ENCODE measurements around the gene FBXW4. TPM values are rescaled to one million over a fixed set of nuclear protein-coding genes. Genes with fewer than 3 reads are reported as not detected.

The FBXW4 gene
- total RNA-seq, 4 donors from 2014 or later = 57.0 to 84.8 (median 65.2) TPM

DNA sequence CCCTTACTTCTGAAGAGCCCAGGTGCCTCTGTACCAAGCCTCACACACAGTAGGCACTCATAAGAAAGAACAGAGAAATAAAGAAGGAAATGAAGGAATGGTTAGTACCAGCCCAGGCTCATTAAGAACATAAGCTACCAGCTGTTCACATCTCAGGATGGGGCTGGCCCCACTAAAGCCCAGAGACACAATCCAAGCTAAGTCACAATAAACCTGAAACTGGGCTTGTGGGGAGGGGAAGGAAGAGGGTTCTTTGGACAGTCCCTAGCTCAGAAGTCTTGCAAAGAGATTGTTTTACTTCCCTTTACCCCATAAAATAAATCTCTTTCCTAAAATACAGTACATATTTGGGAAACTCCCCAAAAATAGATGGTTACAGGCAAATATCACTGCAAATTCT is 24.3 kb downstream of the FBXW4 start:
- no peak overlapping the region for H3K4me3 ChIP-seq
- TF ChIP-seq, protein P1, sequence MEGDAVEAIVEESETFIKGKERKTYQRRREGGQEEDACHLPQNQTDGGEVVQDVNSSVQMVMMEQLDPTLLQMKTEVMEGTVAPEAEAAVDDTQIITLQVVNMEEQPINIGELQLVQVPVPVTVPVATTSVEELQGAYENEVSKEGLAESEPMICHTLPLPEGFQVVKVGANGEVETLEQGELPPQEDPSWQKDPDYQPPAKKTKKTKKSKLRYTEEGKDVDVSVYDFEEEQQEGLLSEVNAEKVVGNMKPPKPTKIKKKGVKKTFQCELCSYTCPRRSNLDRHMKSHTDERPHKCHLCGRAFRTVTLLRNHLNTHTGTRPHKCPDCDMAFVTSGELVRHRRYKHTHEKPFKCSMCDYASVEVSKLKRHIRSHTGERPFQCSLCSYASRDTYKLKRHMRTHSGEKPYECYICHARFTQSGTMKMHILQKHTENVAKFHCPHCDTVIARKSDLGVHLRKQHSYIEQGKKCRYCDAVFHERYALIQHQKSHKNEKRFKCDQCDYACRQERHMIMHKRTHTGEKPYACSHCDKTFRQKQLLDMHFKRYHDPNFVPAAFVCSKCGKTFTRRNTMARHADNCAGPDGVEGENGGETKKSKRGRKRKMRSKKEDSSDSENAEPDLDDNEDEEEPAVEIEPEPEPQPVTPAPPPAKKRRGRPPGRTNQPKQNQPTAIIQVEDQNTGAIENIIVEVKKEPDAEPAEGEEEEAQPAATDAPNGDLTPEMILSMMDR (IDR thresholded peaks at IDR 0.05) = no peak
- TF ChIP-seq POLR2A (IDR thresholded peaks at IDR 0.05) (no peak), EP300 (IDR thresholded peaks at IDR 0.05) (no peak)
- H3K4me1 ChIP-seq = peaks cover 0 to 5% (median 0%) of the 10 kb centered on the region in 4 donors
- no peaks in the 10 kb centered on the region for H3K9me3 ChIP-seq
- DNase-seq (ENCODE audit: low spot score in 2 of 2) = no peak
- no peaks in the 10 kb centered on the region for H3K27me3 ChIP-seq
- peaks cover 3 to 99% (median 34%) of the 10 kb centered on the region in 3 donors for H3K36me3 ChIP-seq
- no peak overlapping the region for H3K27ac ChIP-seq

DNA sequence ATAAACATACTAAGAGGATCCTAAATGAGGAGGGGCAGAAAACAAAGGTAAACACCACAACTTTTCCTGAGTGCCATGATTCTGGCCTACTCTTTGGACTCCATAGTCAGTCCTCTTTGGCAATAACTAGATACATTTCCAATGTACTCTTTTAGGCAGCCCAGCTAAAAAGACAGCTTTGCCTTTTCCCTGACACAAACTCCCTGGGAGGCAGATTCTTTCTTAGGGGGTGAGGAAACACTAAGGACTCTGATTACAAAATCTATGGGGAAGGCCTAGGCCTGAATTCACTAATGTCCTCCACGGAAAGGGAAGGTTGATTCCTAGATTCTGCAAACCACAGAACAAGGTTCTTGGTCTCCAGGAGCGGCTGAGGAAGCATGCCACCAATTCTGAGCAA is 25.8 kb downstream of the FBXW4 start:
- peaks cover 3 to 99% (median 34%) of the 10 kb centered on the region in 3 donors for H3K36me3 ChIP-seq
- no peak overlapping the region for H3K4me3 ChIP-seq
- TF ChIP-seq, protein P1 (IDR thresholded peaks at IDR 0.05) = no peak
- TF ChIP-seq EP300 (IDR thresholded peaks at IDR 0.05) (no peak), POLR2A (IDR thresholded peaks at IDR 0.05) (no peak)
- 93 to 96% methylated on average over 2 of the region's 2 CpGs for WGBS, 2 donors
- H3K4me1 ChIP-seq = peaks cover 0 to 10% (median 0%) of the 10 kb centered on the region in 4 donors
- H3K9me3 ChIP-seq = no peaks in the 10 kb centered on the region
- no peak for DNase-seq (ENCODE audit: low spot score in 2 of 2)
- H3K27ac ChIP-seq = no peak overlapping the region
- no peaks in the 10 kb centered on the region for H3K27me3 ChIP-seq

DNA sequence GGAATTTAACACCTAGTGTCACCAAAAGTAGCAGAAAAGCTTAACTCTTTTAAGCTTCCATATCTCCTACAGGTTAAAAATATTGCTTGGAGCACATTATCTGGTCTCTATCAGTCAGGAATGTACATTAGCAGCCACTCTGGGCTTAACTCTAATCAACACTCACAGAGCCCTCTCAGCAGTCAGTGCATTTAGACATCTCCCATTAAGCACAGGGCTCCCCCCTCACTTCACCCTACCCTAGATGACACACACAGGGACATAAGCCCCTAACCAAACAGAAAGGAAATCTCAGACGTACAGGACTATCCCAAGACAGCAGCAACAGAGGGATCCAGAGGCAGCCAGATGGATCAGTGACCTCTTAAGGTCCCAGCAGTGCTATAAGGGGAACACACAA is 26.4 kb downstream of the FBXW4 start:
- H3K36me3 ChIP-seq = peaks cover 3 to 99% (median 33%) of the 10 kb centered on the region in 3 donors
- no peak for DNase-seq (ENCODE audit: low spot score in 2 of 2)
- no peak overlapping the region for H3K4me3 ChIP-seq
- H3K27me3 ChIP-seq = no peaks in the 10 kb centered on the region
- no peaks in the 10 kb centered on the region for H3K9me3 ChIP-seq
- WGBS, 2 donors = 60 to 69% methylated on average over 1 of the region's 1 CpG
- peaks cover 0 to 10% (median 0%) of the 10 kb centered on the region in 4 donors for H3K4me1 ChIP-seq
- TF ChIP-seq, protein P1 (IDR thresholded peaks at IDR 0.05) = no peak
- TF ChIP-seq EP300 (IDR thresholded peaks at IDR 0.05) = no peak
- no peak for TF ChIP-seq POLR2A (IDR thresholded peaks at IDR 0.05)
- no peak overlapping the region for H3K27ac ChIP-seq

DNA sequence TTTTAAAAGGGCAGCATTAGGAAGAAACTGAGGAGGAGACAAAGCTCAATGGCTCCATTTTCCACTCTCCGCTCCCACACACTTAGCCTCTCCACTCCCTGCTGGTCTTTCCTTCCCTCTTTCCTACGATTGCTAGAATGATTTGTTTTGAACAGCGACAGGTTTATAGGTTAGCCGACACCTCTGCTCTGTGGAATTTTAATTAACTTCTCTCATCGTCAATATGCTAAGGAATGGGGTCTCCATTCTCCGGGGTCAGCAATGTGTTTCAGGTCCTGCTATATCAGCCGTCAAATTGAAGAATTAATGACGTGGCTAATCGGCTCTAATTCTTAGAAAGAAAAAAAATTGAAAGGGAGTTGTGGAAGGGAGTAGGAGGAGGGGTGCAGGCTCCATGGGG is 28.9 kb downstream of the FBXW4 start:
- DNase-seq (ENCODE audit: low spot score in 2 of 2) = no peak
- no peaks in the 10 kb centered on the region for H3K27me3 ChIP-seq
- no peak for TF ChIP-seq POLR2A (IDR thresholded peaks at IDR 0.05)
- TF ChIP-seq, protein P1 (IDR thresholded peaks at IDR 0.05) = no peak
- no peak for TF ChIP-seq EP300 (IDR thresholded peaks at IDR 0.05)
- WGBS, 2 donors = 49 to 54% methylated on average over 9 of the region's 9 CpGs
- H3K4me1 ChIP-seq = peaks cover 0 to 10% (median 0%) of the 10 kb centered on the region in 4 donors
- no peak overlapping the region for H3K27ac ChIP-seq
- H3K4me3 ChIP-seq = no peak overlapping the region
- H3K9me3 ChIP-seq = no peaks in the 10 kb centered on the region
- peaks cover 3 to 99% (median 16%) of the 10 kb centered on the region in 3 donors for H3K36me3 ChIP-seq

DNA sequence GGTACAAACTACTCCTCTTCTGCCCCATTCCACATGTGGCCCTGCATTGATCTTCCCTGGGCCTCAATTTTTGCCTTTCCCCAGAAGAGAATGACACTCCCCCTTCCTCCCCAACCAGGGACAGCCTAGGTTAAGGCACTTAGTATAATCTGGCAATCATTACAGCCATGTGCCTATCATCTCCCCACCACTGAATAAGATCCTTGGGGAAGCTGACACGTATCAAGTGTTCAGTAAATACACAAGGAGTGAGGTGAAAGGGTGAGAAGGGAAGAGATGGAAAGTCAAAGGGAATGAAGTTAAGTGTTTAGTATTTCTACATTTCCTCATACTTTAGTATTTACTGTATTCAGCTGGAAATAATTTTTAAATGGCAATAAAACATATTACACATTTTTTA is 31.9 kb downstream of the FBXW4 start:
- Histone ChIP-seq H3K27ac (no peak overlapping the region), H3K36me3 (peaks cover 3 to 97% (median 9%) of the 10 kb centered on the region in 3 donors), H3K4me3 (no peak overlapping the region), H3K9me3 (no peaks in the 10 kb centered on the region), H3K27me3 (no peaks in the 10 kb centered on the region), H3K4me1 (peaks cover 0 to 10% (median 0%) of the 10 kb centered on the region in 4 donors)
- TF ChIP-seq EP300 (IDR thresholded peaks at IDR 0.05) = no peak
- no peak for TF ChIP-seq POLR2A (IDR thresholded peaks at IDR 0.05)
- TF ChIP-seq, protein P1 (IDR thresholded peaks at IDR 0.05) = no peak
- 65 to 69% methylated on average over 1 of the region's 1 CpG for WGBS, 2 donors
- DNase-seq (ENCODE audit: low spot score in 2 of 2) = no peak
